GM21786 (cell line): ENCODE results near the gene LTBP3.
"Not testable (repeated sequence)": the region's sequence is repeated elsewhere in the genome, so short reads cannot be mapped to it uniquely, and the experiment has no call there.

Source experiments
- ATAC-seq: cut with Tn5 transposase; IDR thresholded peaks from one replicate; pipeline ENCODE4 v1.9.1; 2021; ENCODE audit not compliant: unreplicated experiment

The LTBP3 gene

GRCh38 chr11:65572356-65573051 lies 14.3 kb upstream of the LTBP3 start, which contains the start of gene FAM89B:
Gene FAM89B (plus strand): TSS chr11:65572538. CDS start chr11:65572670, 132 bp downstream.
- ATAC-seq = no peak

- ATAC-seq = no peak
Measured at GRCh38 chr11:65571940-65572339, 13.8 kb upstream of the LTBP3 start.

DNA sequence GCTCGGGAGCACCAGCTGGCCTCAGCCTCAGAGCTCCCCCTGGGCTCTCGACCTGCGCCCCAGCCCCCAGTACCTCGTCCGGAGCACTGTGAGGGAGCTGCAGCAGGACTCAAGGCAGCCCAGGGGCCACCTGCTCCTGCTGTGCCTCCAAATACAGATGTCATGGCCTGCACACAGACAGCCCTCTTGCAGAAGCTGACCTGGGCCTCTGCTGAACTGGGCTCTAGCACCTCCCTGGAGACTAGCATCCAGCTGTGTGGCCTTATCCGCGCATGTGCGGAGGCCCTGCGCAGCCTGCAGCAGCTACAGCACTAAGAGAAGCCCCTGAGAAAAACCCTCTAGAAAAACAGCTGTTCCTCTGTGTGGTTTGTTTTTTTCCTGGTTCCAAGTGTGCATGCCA lies 13.3 kb upstream of the LTBP3 start:
- ATAC-seq = no peak

- peak; percentile 55 for ATAC-seq
Measured at GRCh38 chr11:65569973-65570918, 12.1 kb upstream of the LTBP3 start, which contains the start of gene ZNRD2. Gene ZNRD2 (plus strand): TSS chr11:65570477. CDS start chr11:65570492, 15 bp downstream.

DNA sequence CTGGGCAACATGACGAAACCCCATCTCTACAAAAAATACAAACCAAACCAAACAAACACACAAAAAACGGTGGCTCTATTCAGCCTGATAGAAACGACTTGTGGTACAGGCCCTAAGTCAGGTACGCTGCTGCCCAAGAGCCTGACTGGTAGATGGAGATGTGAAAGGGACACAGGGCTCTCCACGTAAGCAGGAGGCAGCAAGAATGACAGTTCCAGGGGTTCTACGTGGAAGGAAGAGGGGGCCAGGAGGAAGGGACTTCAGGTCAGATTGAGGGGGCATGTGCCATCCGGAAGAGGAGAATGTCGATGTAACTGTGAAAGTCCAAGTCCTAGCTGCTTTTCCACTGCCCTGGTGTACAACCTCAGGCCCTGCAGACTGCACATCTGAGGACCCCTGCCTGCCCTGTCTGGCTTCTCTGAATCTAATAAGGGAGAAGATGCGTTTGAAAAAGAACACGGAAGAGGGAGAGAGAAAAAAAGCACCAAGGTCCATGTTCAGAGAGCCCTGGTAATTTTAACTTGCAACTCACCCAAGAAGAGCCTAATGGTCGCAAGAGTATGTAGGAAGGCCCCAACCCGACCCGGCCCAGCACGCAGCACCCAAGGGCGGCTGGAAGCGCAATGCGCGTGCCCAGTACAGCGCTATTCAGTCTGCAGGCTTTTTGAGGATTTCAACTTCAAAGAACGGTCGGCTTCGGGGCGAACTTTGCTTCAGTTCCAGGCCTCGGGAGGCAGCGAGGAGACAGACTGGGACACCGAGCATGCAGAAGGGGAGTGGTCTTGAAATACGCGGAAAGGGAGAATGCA lies 11.2 kb upstream of the LTBP3 start:
- no peak for ATAC-seq

DNA sequence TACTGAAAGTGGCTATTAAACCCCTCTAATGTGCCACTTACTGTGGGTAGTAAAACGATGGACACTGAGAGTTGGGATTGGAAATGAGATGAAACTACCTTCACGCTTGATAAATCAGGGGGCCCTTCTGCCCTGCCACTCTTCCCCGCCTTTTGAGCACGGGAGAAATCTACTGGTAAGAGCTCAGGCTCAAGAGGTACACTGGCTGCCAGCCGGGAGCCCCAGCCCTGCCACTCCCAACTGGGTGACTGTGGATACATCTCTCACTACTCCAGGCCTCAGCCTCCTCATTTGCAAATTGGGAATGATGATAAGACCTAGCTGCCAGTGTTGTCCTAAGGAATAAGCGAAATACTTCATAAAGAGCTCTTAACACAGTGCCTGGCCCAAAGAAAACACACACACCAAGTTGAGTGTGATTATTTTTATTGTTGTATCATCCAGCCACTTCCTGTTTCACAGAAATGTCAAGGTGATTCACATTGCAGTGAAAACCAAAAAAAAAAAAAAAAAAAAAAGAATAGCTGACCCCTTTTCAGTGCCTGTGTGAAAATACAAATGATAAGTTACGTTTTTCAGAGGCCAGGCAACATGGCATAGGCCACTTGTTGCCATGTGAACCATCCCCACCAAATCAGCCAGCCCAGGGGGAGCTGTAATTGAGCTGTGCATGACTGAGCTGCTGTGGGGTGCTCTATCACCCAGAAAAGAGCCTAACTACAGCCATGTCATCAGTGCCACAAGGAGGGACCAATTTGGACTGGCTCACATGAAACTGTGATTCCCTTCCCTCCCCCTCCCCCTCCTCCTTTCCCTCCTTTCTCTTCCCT lies 7.7 kb upstream of the LTBP3 start:
- no peak for ATAC-seq

DNA sequence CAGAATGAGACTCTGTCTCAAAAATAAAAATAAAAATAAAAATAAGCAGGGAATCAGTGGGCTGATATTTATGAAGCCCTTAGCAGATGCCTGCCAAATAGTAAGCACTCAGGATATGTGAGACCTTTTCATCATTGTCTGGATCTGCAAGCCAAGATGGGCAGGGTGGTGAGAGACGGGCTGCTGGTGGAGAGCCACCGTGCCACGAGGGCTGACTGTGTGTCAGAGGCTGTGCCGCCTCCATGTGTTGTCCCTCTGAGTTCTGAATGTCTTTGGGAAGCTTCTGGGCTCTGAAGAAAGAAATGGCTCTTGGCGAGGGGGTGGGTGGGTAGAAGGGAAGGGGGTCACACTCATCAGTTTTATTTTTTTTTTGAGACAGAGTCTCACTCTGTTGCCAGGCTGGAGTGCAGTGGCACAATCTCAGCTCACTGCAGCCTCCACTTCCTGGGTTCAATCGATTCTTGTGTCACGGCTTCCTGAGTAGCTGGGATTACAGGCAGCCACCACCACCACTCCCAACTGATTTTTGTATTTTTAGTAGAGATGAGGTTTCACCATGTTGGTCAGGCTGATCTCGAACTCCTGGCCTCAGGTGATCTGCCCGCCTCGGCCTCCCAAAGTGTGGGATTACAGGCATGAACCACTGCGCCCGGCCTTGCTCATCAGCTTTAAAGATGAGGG lies 6.9 kb upstream of the LTBP3 start:
- ATAC-seq = not testable (repeated sequence)

DNA sequence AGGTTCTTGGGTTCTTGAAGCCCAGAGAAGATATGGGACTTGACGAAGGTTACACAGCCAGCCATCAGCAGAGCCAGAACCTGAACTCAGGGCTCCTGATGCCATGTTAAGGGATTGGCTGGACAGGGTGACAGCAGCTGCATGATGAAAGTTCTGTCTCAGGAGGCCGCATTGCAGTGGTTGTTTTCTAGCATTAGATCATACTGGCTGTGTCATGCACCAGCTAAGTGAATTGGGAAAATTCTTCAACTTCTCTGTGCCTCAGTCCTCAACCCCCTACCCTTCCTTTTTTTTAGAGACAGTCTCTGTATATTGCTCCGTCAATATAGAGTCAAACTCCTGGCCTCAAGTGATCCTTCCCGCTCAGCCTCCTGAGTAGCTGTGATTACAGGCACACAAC lies 5.4 kb upstream of the LTBP3 start:
- ATAC-seq = no peak

DNA sequence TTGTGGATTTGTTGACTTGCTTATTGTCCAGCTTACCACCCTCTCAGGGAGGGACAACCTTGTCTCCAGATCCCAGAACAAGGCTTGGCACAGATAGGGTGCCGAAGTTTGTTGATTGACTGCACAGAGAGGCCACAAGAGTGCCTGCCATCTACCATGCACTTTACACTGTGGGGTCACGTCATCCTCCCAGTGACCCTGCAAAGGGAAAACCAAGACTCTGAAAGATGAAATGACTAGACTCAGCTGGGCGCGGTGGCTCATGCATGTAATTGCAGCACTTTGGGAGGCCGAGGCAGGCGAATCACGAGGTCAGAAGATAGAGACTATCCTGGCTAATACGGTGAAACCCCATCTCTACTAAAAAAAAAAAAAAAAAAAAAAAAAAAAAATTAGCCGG lies 4.6 kb upstream of the LTBP3 start:
- no peak for ATAC-seq

- ATAC-seq = no peak
Measured at GRCh38 chr11:65562020-65562419, 3.9 kb upstream of the LTBP3 start.

DNA sequence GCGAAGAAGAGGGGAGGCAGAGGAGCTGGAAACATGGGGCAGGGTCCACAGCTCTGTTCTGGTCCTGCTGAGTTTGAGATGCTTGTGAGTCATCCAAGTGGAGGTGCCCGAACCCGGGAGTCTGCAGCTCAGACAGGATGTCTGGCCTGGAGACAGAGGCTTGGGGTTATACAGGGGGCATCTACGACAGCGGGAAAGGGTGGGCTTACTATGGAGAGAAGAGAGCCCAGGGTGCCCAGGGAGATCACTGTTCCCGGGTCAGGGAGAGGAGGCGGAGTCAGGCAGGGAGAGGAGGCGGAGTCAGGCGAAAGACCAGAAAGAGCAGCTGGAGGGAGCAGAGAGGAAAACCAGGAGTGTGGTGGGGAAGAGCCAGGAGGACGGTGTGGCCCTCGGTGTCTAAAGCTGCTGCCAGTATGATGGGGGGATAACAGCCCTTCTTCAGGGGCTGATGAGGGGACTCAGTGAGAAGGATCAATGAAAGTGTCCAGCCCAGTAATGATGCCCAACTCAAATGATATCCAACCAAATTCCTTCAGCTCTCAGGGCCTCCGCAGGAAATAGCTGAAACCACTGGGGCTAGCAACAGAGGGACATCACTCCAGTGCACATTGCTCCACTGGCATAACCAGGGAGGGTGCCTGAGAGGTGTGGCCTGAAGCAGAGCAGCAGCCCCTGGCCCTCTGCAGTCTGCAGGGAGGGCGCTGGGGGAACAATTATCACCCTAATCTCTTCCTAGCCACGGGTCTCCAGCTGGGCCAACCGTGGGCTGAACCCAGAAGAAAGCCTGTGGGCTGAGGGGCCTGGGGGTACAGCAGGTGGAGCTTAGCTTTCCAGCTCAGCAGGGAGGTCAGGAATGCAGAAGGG lies 2.6 kb upstream of the LTBP3 start:
- no peak for ATAC-seq

GRCh38 chr11:65559951-65560537 lies 1.9 kb upstream of the LTBP3 start:
- no peak for ATAC-seq

DNA sequence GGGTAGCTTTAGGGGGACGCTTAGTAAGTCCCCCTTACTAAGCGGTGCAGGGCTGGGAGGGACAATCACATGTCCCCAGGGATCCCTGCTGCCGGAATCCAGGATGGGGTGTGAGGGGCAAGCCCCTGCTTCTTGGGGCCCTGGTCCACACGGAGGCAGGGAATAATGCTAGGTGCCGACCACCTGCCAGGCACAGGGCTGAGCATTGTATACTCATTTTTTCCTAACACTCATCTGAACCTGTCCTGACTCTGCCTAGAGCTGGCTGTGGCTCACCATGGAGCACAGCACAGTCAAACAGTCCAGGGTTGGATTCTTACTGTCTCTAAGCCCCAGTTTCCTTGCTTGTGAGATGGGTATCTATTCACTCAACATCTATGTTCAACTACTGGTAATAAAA lies 1.4 kb upstream of the LTBP3 start:
- ATAC-seq = no peak

GRCh38 chr11:65558930-65559509 lies 861 bp upstream of the LTBP3 start:
- ATAC-seq = no peak

DNA sequence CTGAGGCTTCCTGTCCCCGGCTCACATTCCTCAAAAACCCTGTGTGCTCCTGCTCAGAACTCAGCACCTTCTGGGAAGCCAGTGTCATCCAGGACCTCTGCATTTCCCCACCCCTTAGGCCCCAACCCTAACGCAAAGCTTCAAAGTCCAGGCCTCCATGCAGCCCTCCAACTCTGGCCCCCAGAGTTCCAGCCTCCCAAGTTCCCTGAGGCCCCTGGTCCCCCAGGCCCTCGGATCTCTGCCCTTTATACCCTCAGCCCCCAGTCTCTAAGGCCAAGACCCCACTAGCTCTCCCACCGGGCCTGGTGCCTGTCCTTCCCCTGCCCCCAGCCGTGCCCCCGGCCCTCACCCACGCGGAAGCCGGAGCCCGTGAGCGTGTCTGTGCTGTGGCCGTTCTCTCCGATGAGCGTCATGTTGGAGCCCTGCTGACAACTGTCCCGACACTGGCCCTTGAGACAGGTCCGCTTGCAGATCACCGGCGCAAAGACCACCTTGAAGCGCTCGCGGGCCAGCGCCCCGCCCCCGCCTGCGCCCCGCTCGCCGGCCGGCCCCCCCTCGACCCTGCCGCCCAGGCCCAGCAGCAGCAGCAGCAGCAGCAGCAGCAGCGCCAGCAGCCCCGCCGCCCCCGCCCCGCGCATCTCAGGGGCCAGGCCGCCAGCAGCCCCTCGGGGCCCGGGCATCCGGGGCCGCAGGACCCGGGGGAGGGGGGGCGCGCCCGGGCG lies 718 bp downstream of the LTBP3 start:
- ATAC-seq = no peak

GRCh38 chr11:65556470-65557279 lies 1.5 kb downstream of the LTBP3 start:
- no peak for ATAC-seq
